Osteocyte (in vitro differentiated cells): ENCODE results near the gene CYP26A1. TPM values are rescaled to one million over a fixed set of nuclear protein-coding genes. Genes with fewer than 3 reads are reported as not detected.

Experiments
- DNase-seq: peaks from one replicate; pipeline ENCODE4 v3.0.0; 2021; ENCODE audit warnings: mixed read lengths; ENCODE audit not compliant: unreplicated experiment; ENCODE audit errors: extremely low spot score
- H3K27ac Mint-ChIP-seq: one replicate; pipeline ENCODE4 v1.8.0; 2021; ENCODE audit warnings: mild to moderate bottlenecking, mixed read lengths; ENCODE audit not compliant: unreplicated experiment
- H3K27me3 Mint-ChIP-seq: one replicate; pipeline ENCODE4 v1.8.0; 2021; ENCODE audit warnings: mixed read lengths; ENCODE audit not compliant: unreplicated experiment
- H3K36me3 Mint-ChIP-seq: one replicate; pipeline ENCODE4 v1.8.0; 2021; ENCODE audit warnings: mixed read lengths; ENCODE audit not compliant: unreplicated experiment
- H3K4me1 Mint-ChIP-seq: one replicate; pipeline ENCODE4 v1.8.0; 2021; ENCODE audit warnings: mixed read lengths; ENCODE audit not compliant: unreplicated experiment
- H3K4me3 Mint-ChIP-seq: one replicate; pipeline ENCODE4 v1.8.0; 2021; ENCODE audit warnings: mild to moderate bottlenecking, moderate library complexity, mixed read lengths; ENCODE audit not compliant: unreplicated experiment
- H3K9me3 Mint-ChIP-seq: one replicate; pipeline ENCODE4 v1.8.0; 2021; ENCODE audit warnings: mixed read lengths; ENCODE audit not compliant: unreplicated experiment
- long read RNA-seq: library from polyadenylated mRNA; unstranded; transcript quantifications from one replicate; pipeline ENCODE4 v2.0.0, GENCODE V29; 2021
- total RNA-seq: library from RNA; stranded (reverse); gene quantifications from 2 replicates; pipeline ENCODE4 v1.2.1, GENCODE V29; 2021
- TF ChIP-seq, protein P1 (sequence below): fragments of 200-600 bp; sonication (generic); IDR thresholded peaks from 2 replicates; pipeline ENCODE4 v1.5.0; 2021; ENCODE audit warnings: antibody characterized with exemption, mild to moderate bottlenecking, moderate library complexity

The CYP26A1 gene, protein sequence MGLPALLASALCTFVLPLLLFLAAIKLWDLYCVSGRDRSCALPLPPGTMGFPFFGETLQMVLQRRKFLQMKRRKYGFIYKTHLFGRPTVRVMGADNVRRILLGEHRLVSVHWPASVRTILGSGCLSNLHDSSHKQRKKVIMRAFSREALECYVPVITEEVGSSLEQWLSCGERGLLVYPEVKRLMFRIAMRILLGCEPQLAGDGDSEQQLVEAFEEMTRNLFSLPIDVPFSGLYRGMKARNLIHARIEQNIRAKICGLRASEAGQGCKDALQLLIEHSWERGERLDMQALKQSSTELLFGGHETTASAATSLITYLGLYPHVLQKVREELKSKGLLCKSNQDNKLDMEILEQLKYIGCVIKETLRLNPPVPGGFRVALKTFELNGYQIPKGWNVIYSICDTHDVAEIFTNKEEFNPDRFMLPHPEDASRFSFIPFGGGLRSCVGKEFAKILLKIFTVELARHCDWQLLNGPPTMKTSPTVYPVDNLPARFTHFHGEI
- total RNA-seq = not detected in 2 replicates
- long read RNA-seq = 0 reads

DNA sequence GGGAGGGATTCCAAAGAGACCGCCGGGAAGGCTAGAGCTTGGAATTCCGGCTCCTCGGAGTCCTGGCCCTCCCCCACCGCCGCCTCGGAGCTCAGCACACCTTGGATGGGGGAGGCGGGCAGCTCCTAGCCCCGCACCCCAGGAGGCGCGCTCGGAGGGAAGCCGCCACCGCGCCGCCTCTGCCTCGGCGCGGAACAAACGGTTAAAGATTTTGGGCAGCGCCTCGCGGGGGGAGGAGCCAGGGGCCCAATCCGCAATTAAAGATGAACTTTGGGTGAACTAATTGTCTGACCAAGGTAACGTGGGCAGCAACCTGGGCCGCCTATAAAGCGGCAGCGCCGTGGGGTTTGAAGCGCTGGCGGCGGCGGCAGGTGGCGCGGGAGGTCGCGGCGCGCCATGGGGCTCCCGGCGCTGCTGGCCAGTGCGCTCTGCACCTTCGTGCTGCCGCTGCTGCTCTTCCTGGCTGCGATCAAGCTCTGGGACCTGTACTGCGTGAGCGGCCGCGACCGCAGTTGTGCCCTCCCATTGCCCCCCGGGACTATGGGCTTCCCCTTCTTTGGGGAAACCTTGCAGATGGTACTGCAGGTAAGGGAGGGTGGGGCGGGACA lies at the start of gene CYP26A1:
Gene CYP26A1 (plus strand): TSS at position 355 of the 608 bp plus-strand sequence. CDS start 42 bp downstream, at position 397.
- Mint-ChIP-seq H3K27ac (no peak within 1 kb of the TSS), H3K4me1 (peaks cover 33% of the 10 kb centered on the region), H3K27me3 (peaks cover 65% of the 10 kb centered on the region)

DNA sequence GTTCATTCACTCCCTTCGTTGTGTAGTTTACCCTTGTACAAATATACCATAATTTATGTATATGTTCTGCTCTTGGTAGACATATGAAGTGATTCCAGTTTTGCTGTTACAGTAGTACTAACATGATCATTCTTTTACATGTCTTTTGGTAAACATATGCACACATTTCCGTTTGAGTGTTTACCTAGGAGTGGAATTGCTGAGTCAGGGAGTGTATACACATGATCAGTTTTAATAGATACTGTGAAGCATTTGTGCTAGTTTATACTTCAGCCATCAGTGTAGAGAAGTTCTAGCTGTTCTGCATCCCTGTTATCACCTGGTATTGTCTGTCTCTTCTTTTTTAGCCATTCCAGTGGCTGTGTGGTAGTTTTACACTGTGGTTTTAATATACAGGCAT lies 47.6 kb upstream of the CYP26A1 start:
- TF ChIP-seq, protein P1, sequence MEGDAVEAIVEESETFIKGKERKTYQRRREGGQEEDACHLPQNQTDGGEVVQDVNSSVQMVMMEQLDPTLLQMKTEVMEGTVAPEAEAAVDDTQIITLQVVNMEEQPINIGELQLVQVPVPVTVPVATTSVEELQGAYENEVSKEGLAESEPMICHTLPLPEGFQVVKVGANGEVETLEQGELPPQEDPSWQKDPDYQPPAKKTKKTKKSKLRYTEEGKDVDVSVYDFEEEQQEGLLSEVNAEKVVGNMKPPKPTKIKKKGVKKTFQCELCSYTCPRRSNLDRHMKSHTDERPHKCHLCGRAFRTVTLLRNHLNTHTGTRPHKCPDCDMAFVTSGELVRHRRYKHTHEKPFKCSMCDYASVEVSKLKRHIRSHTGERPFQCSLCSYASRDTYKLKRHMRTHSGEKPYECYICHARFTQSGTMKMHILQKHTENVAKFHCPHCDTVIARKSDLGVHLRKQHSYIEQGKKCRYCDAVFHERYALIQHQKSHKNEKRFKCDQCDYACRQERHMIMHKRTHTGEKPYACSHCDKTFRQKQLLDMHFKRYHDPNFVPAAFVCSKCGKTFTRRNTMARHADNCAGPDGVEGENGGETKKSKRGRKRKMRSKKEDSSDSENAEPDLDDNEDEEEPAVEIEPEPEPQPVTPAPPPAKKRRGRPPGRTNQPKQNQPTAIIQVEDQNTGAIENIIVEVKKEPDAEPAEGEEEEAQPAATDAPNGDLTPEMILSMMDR = no peak

More for the DNA sequence above, at the start of gene CYP26A1:
- no peaks in the 10 kb centered on the region for H3K9me3 Mint-ChIP-seq
- H3K4me3 Mint-ChIP-seq = peak within 1 kb of the TSS; percentile 74
- H3K36me3 Mint-ChIP-seq = no peaks in the 10 kb centered on the region
- DNase-seq = no peak
- TF ChIP-seq, protein P1 = no peak

DNA sequence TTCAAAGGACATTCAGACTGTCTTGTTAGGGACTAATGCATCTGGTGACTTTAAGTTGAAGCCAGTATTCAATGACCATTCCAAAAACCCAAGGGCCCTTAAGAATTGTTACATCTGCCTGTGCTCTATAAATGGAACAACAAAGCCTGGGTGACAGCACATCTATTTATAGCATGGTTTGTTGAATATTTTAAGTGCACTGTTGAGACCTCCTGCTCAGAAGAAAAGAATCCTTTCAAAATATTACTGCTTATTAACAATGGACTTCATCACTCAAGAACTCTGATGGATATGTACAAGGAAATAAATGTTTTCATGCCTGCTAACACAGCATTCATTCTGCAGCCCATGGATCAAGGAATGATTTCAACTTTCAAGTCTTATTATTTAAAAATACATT lies 46.2 kb upstream of the CYP26A1 start:
- Mint-ChIP-seq H3K27me3 (no peaks in the 10 kb centered on the region), H3K4me3 (no peak overlapping the region), H3K9me3 (peaks cover 11% of the 10 kb centered on the region), H3K4me1 (peaks cover 35% of the 10 kb centered on the region), H3K27ac (no peak overlapping the region), H3K36me3 (peaks cover 2% of the 10 kb centered on the region)
- TF ChIP-seq, protein P1 = no peak
- DNase-seq = no peak

More for the DNA sequence above, 47.6 kb upstream of the CYP26A1 start:
- Mint-ChIP-seq H3K36me3 (peaks cover 2% of the 10 kb centered on the region), H3K27me3 (no peaks in the 10 kb centered on the region), H3K27ac (no peak overlapping the region), H3K4me1 (peaks cover 24% of the 10 kb centered on the region), H3K4me3 (no peak overlapping the region), H3K9me3 (peaks cover 11% of the 10 kb centered on the region)
- DNase-seq = no peak

DNA sequence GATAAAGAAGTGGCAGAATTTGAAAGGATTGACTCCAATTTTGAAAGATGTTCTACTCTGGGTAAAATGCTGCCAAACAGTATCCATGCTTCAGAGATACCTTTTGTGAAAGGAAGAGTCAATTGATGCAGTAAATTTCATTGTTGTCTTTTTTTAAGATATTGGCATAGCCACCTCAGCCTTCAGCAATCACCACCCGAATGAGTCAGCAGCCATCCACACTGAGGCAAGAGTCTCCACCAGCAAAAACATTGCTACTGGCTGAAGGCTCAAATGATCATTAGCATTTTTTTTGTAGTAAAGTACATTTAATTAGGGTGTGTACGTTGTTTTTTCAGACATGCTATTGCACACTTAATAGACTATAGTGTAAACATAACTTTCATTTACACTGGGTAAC lies 44.8 kb upstream of the CYP26A1 start:
- H3K27me3 Mint-ChIP-seq = no peaks in the 10 kb centered on the region
- H3K9me3 Mint-ChIP-seq = peaks cover 11% of the 10 kb centered on the region
- peaks cover 37% of the 10 kb centered on the region for H3K4me1 Mint-ChIP-seq
- TF ChIP-seq, protein P1 = no peak
- H3K4me3 Mint-ChIP-seq = no peak overlapping the region
- peak overlapping the region; percentile 52 for H3K27ac Mint-ChIP-seq
- peaks cover 2% of the 10 kb centered on the region for H3K36me3 Mint-ChIP-seq
- no peak for DNase-seq

DNA sequence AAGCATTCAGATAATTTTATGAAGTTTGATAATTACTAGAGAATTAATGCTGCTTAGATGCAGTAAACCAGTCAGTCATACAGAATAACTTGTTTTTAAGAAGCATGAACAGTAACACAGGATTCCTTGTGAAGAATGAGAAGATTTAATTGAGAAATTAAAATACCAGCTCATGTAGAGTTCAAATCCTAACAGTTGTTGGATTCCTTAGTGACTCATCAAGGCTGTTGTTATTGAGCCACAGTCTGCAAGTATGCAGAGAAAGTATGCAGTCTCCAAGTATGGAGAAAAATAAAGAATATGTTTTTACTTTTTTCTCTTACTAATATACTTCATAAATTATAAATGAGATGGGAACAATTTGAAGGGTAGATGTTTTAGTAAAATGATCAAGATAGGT lies 43.3 kb upstream of the CYP26A1 start:
- no peaks in the 10 kb centered on the region for H3K27me3 Mint-ChIP-seq
- peak overlapping the region; percentile 83 for H3K27ac Mint-ChIP-seq
- H3K4me3 Mint-ChIP-seq = no peak overlapping the region
- peaks cover 44% of the 10 kb centered on the region for H3K4me1 Mint-ChIP-seq
- H3K36me3 Mint-ChIP-seq = peaks cover 2% of the 10 kb centered on the region
- TF ChIP-seq, protein P1 = no peak
- peaks cover 11% of the 10 kb centered on the region for H3K9me3 Mint-ChIP-seq
- no peak for DNase-seq
